ENCODE results near the gene CPNE9. TPM values are rescaled to one million over a fixed set of nuclear protein-coding genes. Genes with fewer than 3 reads are reported as not detected.

Gene CPNE9
- total and polyA plus RNA-seq, 2 of the 13 experiments (the other 11 are each of a cell fraction or from before 2014, with no cell fraction given), result 0.20 TPM; not detected in 1

DNA sequence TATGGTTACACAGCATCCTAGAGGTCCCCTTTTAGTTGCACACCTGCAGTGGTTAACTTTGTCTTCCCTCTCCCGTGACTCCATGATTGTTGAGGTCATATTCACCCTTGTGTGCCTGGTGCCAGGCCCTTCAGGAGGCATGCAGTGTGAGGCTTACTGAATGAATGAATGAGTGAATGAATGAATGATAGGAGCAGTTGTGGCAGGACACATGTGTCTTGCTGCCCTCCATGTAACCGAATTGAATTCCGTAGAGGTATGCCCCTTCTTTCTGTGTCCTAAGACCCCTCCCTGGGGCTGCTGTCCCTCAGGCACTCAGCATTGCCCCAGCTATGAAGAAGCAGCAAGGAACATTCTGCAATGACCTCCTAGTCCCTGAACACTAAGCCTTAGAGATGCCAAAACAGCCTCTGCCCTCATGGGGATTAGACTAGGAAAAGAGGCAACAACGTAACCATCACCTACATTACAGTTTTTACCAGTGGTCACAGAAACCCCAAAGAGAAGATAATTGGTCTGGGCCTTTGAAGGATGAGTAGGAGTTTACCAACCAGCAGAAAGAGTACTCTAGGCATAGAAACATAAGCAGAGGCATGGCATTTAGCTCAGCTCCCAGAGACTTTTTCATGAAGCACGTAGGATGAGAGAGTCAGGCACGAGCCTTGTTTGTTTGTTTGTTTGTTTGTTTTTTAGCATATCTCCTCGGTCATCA, 22.5 kb upstream of the CPNE9 start:
- H2AFZ ChIP-seq (ENCODE audit: low read length), result no peak overlapping the region
- no peaks in the 10 kb centered on the region for H3K9me3 ChIP-seq (ENCODE audit: low read length)
- H3K27me3 ChIP-seq (ENCODE audit: control insufficient read depth in 1 of 2, insufficient read depth in 2 of 2, low read length in 2 of 2), result no peaks in the 10 kb centered on the region
- no peak overlapping the region for H3K4me3 ChIP-seq (replicated peaks in 1 of 3; ENCODE audit: insufficient read depth in 1 of 3, low read depth in 2 of 3, low read length in 3 of 3)
- intact Hi-C loops (cut with micrococcal nuclease; ENCODE audit: unreplicated experiment) (no loop called here), in situ Hi-C loops (cut with HindIII; ENCODE audit: extremely low pct_ligation_motif_present, low pct_unique_long_range_greater_than_20kb) (no loop called here)
- ChIA-PET POLR2A (interaction anchor here (1.3 to 1.5 kb wide), 2 partner anchors 32 to 112 kb away, joined by 5 read pairs; partner anchors contain the start of genes ARPC4 and MTMR14), CTCF (ENCODE audit: low intra/inter-chr PET ratio, low total read pairs) (no interaction called here)
- DNase-seq (ENCODE audit: low spot score) (no peak), FAIRE-seq (no peak), ATAC-seq (peak; percentile 53)
- H3K4me1 ChIP-seq (ENCODE audit: insufficient read depth, low read length), result peaks cover 18% of the 10 kb centered on the region
- H4K20me1 ChIP-seq (ENCODE audit: insufficient read depth, low read length), result peaks cover 3% of the 10 kb centered on the region; the same call in 1 of the 2 replicates
- BruUV-seq (replicated peaks), result no TSS peak
- peaks cover 32 to 81% of the 10 kb centered on the region in 2 experiments; a peak in 4 of 5 replicates for H3K36me3 ChIP-seq (replicated peaks in 1 of 2; ENCODE audit: control insufficient read depth in 1 of 2, insufficient read depth in 2 of 2, low read length in 2 of 2)
- WGBS (ENCODE audit: low lambda C conversion rate), result 67% methylated on average over 7 of the region's 7 CpGs
- H3K4me2 ChIP-seq (ENCODE audit: low read depth, low read length), result peak overlapping the region; percentile 26
- peak overlapping the region; percentile 4 for H3K27ac ChIP-seq (ENCODE audit: extremely low read length, insufficient read depth, low read length)
- no peak overlapping the region for H3K9ac ChIP-seq (ENCODE audit: insufficient read depth, low read depth, low read length)
- H3K79me2 ChIP-seq (ENCODE audit: insufficient read depth, low read length), result no peaks in the 10 kb centered on the region
- no peak for TF ChIP-seq ELF3 (CRISPR knock-in tag; IDR thresholded peaks at IDR 0.05)
- TF ChIP-seq ZNF136 (CRISPR knock-in tag; IDR thresholded peaks at IDR 0.05; ENCODE audit: low read depth), result no peak
- TF ChIP-seq, protein P1, sequence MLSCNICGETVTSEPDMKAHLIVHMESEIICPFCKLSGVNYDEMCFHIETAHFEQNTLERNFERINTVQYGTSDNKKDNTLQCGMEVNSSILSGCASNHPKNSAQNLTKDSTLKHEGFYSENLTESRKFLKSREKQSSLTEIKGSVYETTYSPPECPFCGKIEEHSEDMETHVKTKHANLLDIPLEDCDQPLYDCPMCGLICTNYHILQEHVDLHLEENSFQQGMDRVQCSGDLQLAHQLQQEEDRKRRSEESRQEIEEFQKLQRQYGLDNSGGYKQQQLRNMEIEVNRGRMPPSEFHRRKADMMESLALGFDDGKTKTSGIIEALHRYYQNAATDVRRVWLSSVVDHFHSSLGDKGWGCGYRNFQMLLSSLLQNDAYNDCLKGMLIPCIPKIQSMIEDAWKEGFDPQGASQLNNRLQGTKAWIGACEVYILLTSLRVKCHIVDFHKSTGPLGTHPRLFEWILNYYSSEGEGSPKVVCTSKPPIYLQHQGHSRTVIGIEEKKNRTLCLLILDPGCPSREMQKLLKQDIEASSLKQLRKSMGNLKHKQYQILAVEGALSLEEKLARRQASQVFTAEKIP (CRISPR knock-in tag; IDR thresholded peaks at IDR 0.05; ENCODE audit: borderline replicate concordance), result no peak
- TF ChIP-seq ZFP36L2 (CRISPR knock-in tag; IDR thresholded peaks at IDR 0.05), result no peak
- TF ChIP-seq ZSCAN21 (CRISPR knock-in tag; IDR thresholded peaks at IDR 0.05; ENCODE audit: borderline replicate concordance), result 0 out of 2 replicates have a peak, but pooled peaks have one; percentile 23
- 0 out of 2 replicates have a peak, but pooled peaks have one; percentile 21 for TF ChIP-seq BORCS8-MEF2B (CRISPR knock-in tag; IDR thresholded peaks at IDR 0.05)
- TF ChIP-seq ONECUT2 (CRISPR knock-in tag; IDR thresholded peaks at IDR 0.05), result no peak
- no peak for TF ChIP-seq RXRA (CRISPR knock-in tag; IDR thresholded peaks at IDR 0.05)
- no peak for TF ChIP-seq ZBTB26 (CRISPR knock-in tag; IDR thresholded peaks at IDR 0.05; ENCODE audit: borderline replicate concordance)
- TF ChIP-seq ISL2 (CRISPR knock-in tag; IDR thresholded peaks at IDR 0.05), result no peak
- TF ChIP-seq SP5 (CRISPR knock-in tag; IDR thresholded peaks at IDR 0.05; ENCODE audit: borderline replicate concordance, low read depth), result no peak
- TF ChIP-seq, protein P2, sequence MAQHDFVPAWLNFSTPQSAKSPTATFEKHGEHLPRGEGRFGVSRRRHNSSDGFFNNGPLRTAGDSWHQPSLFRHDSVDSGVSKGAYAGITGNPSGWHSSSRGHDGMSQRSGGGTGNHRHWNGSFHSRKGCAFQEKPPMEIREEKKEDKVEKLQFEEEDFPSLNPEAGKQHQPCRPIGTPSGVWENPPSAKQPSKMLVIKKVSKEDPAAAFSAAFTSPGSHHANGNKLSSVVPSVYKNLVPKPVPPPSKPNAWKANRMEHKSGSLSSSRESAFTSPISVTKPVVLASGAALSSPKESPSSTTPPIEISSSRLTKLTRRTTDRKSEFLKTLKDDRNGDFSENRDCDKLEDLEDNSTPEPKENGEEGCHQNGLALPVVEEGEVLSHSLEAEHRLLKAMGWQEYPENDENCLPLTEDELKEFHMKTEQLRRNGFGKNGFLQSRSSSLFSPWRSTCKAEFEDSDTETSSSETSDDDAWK (CRISPR knock-in tag; IDR thresholded peaks at IDR 0.05), result no peak
- TF ChIP-seq CEBPZ (IDR thresholded peaks at IDR 0.05; ENCODE audit: low read length), result no peak
- no peak for TF ChIP-seq CBX1 (IDR thresholded peaks at IDR 0.05; ENCODE audit: low read depth)
- no peak for TF ChIP-seq POLR2G (IDR thresholded peaks at IDR 0.05; ENCODE audit: low read depth, low read length)

Data from HepG2 (cell line).